Stomach (tissue), 9 donors: Measurements from ENCODE around the gene TMEM170A. TPM values are rescaled to one million over a fixed set of nuclear protein-coding genes. Genes with fewer than 3 reads are reported as not detected.

Experiments used
- DNase-seq, 2 donors: peaks; one replicate each; pipeline versions ENCODE4 v3.0.0 to v3.0.0-alpha.2; 2013 to 2019
- H3K27ac ChIP-seq, 5 donors: fragments of 200-600 bp in 4 of 5; sonication (generic) in 4 of 5; one replicate each; pipeline ENCODE4 v1.5.1; 2013 to 2019; ENCODE audit warnings: mild to moderate bottlenecking in 1 of 5, moderate library complexity in 1 of 5
- H3K27me3 ChIP-seq, 3 donors: fragments of 200-600 bp; sonication (generic); one replicate each; pipeline ENCODE4 v1.5.1; 2017 to 2019; ENCODE audit warnings: mixed run types in 1 of 3
- H3K36me3 ChIP-seq, 4 donors: fragments of 200-600 bp; sonication (generic); 1 replicate in 3 of 4; 2 replicates in 1 of 4; pipeline ENCODE4 v1.5.1; 2016 to 2019
- H3K4me1 ChIP-seq, 4 donors: fragments of 200-600 bp; sonication (generic); one replicate each; pipeline ENCODE4 v1.5.1; 2016 to 2019
- H3K4me3 ChIP-seq, 4 donors: fragments of 200-600 bp; sonication (generic) in 3 of 4; one replicate each; pipeline ENCODE4 v1.5.1; 2016 to 2019; ENCODE audit warnings: mild to moderate bottlenecking in 1 of 4
- H3K9me3 ChIP-seq, 4 donors: fragments of 200-600 bp; sonication (generic); one replicate each; pipeline ENCODE4 v1.5.1; 2016 to 2019
- EP300 ChIP-seq: sonication (generic); formaldehyde crosslinking; IDR thresholded peaks from one replicate; pipeline ENCODE4 v1.6.1; 2017; ENCODE audit warnings: antibody characterized with exemption
- POLR2A ChIP-seq, 4 donors: fragments of 450-650 bp; IDR thresholded peaks; one replicate each; pipeline ENCODE4 v1.6.1; 2016; ENCODE audit warnings: antibody characterized with exemption in 4 of 4, control low read depth in 2 of 4, mild to moderate bottlenecking in 1 of 4, moderate library complexity in 1 of 4
- POLR2AphosphoS5 ChIP-seq, 3 donors: sonication (generic); formaldehyde crosslinking; IDR thresholded peaks; one replicate each; pipeline ENCODE4 v1.6.1; 2016; ENCODE audit warnings: antibody characterized with exemption in 3 of 3
- WGBS, 5 donors: extraction: QIAGEN DNeasy Blood & Tissue Kit in 3 of 5; methylation state at CpG; one replicate each; pipeline versions ENCODE4 v1.1.5 to v1.1.7; 2013 to 2018; 5-methylcytosine and 5-hydroxymethylcytosine counted together
- intact Hi-C: fragments of 100-400 bp; cut with DNase I; formaldehyde crosslinking; loops from one replicate; pipeline ENCODE4 v1.15.1; 2023; ENCODE audit warnings: low total_unique reads
- polyA plus RNA-seq, 3 donors: library from polyadenylated mRNA; stranded (reverse); fragments of 200-250 nt; gene quantifications; one replicate each; pipeline ENCODE4 v1.2.3, GENCODE V29; 2013
- total RNA-seq, 5 donors: library from RNA; depleted of rRNA; stranded (reverse); fragments of >200 nt; gene quantifications; one replicate each; pipeline versions ENCODE4 v1.1.0 to v1.2.3, GENCODE V29; 2014 to 2016
- TF ChIP-seq, protein P1 (sequence below), 7 experiments: fragments of 450-650 bp in 4 of 7; fragments of 200-600 bp in 3 of 7; sonication (generic) in 3 of 7; IDR thresholded peaks; one replicate each; pipeline ENCODE4 v1.5.1; 2016 to 2019; ENCODE audit warnings: antibody characterized with exemption in 7 of 7, control low read depth in 2 of 7, mild to moderate bottlenecking in 1 of 7
- donor health status: healthy with polysubstance abuse.
- donor health status: Bipolar disorder and iron deficiency.
- donor health status: healthy.

The TMEM170A gene
- total and polyA plus RNA-seq, 8 donors = 3.6 to 134 (median 9.6) TPM

DNA sequence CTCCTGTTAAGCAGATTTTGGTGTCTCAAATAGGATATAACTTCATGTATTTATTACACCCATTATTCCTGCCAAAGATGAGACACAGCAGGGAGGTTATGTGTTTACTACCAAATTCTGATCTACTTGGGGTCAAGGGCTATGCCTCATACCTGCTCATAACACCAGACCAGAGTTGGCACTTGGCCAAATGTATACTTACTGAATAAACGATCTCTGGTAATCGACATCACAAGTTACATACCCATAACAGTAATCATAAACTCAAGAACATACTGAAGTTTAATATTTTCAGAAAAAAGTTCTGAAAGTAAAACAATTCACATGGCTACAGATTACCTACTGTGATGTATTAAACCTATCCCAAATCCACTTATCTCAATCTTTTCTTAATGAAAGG lies 2.9 kb downstream of the TMEM170A start:
- Histone ChIP-seq H3K4me3 (no peak overlapping the region), H3K27ac (no peak overlapping the region), H3K9me3 (no peaks in the 10 kb centered on the region), H3K36me3 (no peaks in the 10 kb centered on the region), H3K27me3 (no peaks in the 10 kb centered on the region), H3K4me1 (peaks cover 23 to 48% (median 34%) of the 10 kb centered on the region in 4 donors)
- WGBS, 5 donors = 40 to 57% (median 42%) methylated on average over 2 of the region's 2 CpGs
- intact Hi-C loops = no loop called here
- TF ChIP-seq, protein P1, sequence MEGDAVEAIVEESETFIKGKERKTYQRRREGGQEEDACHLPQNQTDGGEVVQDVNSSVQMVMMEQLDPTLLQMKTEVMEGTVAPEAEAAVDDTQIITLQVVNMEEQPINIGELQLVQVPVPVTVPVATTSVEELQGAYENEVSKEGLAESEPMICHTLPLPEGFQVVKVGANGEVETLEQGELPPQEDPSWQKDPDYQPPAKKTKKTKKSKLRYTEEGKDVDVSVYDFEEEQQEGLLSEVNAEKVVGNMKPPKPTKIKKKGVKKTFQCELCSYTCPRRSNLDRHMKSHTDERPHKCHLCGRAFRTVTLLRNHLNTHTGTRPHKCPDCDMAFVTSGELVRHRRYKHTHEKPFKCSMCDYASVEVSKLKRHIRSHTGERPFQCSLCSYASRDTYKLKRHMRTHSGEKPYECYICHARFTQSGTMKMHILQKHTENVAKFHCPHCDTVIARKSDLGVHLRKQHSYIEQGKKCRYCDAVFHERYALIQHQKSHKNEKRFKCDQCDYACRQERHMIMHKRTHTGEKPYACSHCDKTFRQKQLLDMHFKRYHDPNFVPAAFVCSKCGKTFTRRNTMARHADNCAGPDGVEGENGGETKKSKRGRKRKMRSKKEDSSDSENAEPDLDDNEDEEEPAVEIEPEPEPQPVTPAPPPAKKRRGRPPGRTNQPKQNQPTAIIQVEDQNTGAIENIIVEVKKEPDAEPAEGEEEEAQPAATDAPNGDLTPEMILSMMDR (IDR thresholded peaks at IDR 0.05) = no peak
- TF ChIP-seq POLR2AphosphoS5 (IDR thresholded peaks at IDR 0.05) (no peak), EP300 (no peak), POLR2A (IDR thresholded peaks at IDR 0.05) (no peak)
- peak in 1 of 2 donors; percentile 27 for DNase-seq

DNA sequence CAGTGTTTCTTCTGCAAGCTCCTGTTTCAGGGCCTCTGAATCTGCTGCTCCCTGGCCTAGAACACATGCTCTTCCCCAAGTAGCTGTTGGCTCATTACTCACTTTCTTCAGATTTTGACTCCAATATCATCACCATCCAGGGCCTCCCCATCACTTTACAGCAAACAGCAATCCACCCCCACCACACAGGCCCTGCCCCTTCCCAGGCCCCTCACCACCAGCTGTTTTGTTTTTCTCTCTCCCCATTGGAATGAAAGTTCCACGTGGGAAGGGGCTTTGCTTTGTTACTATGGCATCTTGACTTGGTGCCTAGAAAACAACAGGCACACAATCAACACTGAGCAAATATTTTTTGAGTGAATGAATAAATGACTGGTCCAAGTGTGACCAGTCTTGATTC lies 4.0 kb downstream of the TMEM170A start:
- Histone ChIP-seq H3K27ac (no peak overlapping the region), H3K4me3 (no peak overlapping the region), H3K27me3 (no peaks in the 10 kb centered on the region), H3K36me3 (no peaks in the 10 kb centered on the region), H3K9me3 (no peaks in the 10 kb centered on the region), H3K4me1 (peaks cover 23 to 49% (median 37%) of the 10 kb centered on the region in 4 donors)
- TF ChIP-seq EP300 (no peak), POLR2AphosphoS5 (IDR thresholded peaks at IDR 0.05) (no peak), POLR2A (IDR thresholded peaks at IDR 0.05) (no peak)
- TF ChIP-seq, protein P1 (IDR thresholded peaks at IDR 0.05) = no peak
- peak in 1 of 2 donors; percentile 80 for DNase-seq
- WGBS, 5 donors = 14 to 48% (median 33%) methylated on average over 1 of the region's 1 CpG
- intact Hi-C loops = no loop called here

DNA sequence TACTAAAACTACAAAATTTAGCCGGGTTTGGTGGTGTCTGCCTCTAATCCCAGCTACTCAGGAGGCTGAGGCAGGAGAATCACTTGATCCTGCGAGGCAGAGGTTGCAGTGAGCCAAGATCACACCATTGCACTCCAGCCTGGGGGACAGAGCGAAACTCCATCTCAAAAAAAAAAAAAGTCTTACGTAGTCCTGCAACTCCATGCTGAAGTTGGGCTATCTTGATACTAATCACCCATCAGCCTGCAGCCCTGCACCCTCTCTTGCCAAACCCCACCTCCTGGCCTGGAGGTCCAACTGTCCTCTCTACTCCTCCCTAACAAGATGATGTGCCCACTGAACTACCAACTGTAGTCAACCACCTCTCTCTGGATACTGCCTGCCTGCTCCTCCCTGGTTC lies 4.8 kb downstream of the TMEM170A start:
- no peaks in the 10 kb centered on the region for H3K36me3 ChIP-seq
- H3K27ac ChIP-seq = no peak overlapping the region
- no peaks in the 10 kb centered on the region for H3K27me3 ChIP-seq
- H3K4me1 ChIP-seq = peaks cover 20 to 47% (median 35%) of the 10 kb centered on the region in 4 donors
- TF ChIP-seq EP300 (no peak), POLR2AphosphoS5 (IDR thresholded peaks at IDR 0.05) (no peak), POLR2A (IDR thresholded peaks at IDR 0.05) (no peak)
- TF ChIP-seq, protein P1 (IDR thresholded peaks at IDR 0.05) = no peak
- WGBS, 5 donors = 88 to 98% (median 96%) methylated on average over 3 to 4 of the region's 4 CpGs
- no peak for DNase-seq
- no peaks in the 10 kb centered on the region for H3K9me3 ChIP-seq
- no peak overlapping the region for H3K4me3 ChIP-seq
- intact Hi-C loops = no loop called here

DNA sequence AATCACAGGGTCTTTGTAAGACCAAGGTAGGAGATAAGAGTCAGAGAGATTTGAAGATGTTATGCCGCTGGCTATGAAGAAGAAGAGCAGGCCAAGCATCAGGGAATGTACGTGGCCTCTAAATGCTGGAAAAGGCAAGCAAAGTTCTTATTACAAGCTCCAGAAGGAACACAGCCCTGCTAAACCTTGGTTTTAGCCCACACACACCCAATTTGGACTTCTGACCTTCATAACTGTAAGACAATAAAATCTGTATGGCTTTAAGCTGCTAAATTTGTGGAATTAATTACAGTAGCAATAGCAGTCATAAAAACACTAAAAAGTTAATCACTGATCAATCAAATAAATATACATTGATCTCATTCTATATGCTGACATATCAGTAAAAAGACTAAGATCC lies 6.0 kb downstream of the TMEM170A start:
- WGBS, 5 donors = 86 to 90% (median 89%) methylated on average over 2 of the region's 2 CpGs
- Histone ChIP-seq H3K4me1 (peaks cover 20 to 55% (median 36%) of the 10 kb centered on the region in 4 donors), H3K9me3 (no peaks in the 10 kb centered on the region), H3K4me3 (no peak overlapping the region), H3K27ac (no peak overlapping the region), H3K27me3 (no peaks in the 10 kb centered on the region), H3K36me3 (no peaks in the 10 kb centered on the region)
- intact Hi-C loops = no loop called here
- DNase-seq = no peak
- TF ChIP-seq POLR2AphosphoS5 (IDR thresholded peaks at IDR 0.05) = no peak
- TF ChIP-seq, protein P1 (IDR thresholded peaks at IDR 0.05) = no peak
- no peak for TF ChIP-seq POLR2A (IDR thresholded peaks at IDR 0.05)
- no peak for TF ChIP-seq EP300
